ENCODE data around the gene CNIH3.

CNIH3 gene

GRCh38 chr1:224623310-224623714 lies 7.2 kb downstream of the CNIH3 start:
- Histone ChIP-seq H3K9me3 (ENCODE audit: control insufficient read depth, insufficient read depth, low read length) (no peaks in the 10 kb centered on the region), H3K9me2 (replicated peaks; ENCODE audit: control insufficient read depth, low read length) (no peaks in the 10 kb centered on the region), H3K27ac (ENCODE audit: low read depth, low read length) (no peak overlapping the region), H3K4me1 (ENCODE audit: control insufficient read depth, low read length) (peaks cover 11% of the 10 kb centered on the region), H3K79me2 (ENCODE audit: control insufficient read depth, low read length) (no peaks in the 10 kb centered on the region), H4K20me1 (ENCODE audit: control insufficient read depth, insufficient read depth, low read depth, low read length) (no peaks in the 10 kb centered on the region), H3K4me2 (ENCODE audit: low read length) (no peak overlapping the region), H3F3A (ENCODE audit: control insufficient read depth, insufficient read depth) (no peaks in the 10 kb centered on the region), H3K36me3 (ENCODE audit: control insufficient read depth, low read length) (no peaks in the 10 kb centered on the region), H3K4me3 (ENCODE audit: low read length) (no peak overlapping the region), H3K27me3 (ENCODE audit: control insufficient read depth, low read length) (no peaks in the 10 kb centered on the region)
- TF ChIP-seq EZH2phosphoT487 (IDR thresholded peaks at IDR 0.05; ENCODE audit: borderline replicate concordance, low read length): no peak
- TF ChIP-seq CTCF (IDR thresholded peaks at IDR 0.05; ENCODE audit: low read depth, low read length, poor library complexity, severe bottlenecking): no peak

GRCh38 chr1:224623743-224624333 lies 7.7 kb downstream of the CNIH3 start:
- no peaks in the 10 kb centered on the region for H3K27me3 ChIP-seq (ENCODE audit: control insufficient read depth, low read length)
- no peak overlapping the region for H3K27ac ChIP-seq (ENCODE audit: low read depth, low read length)
- no peaks in the 10 kb centered on the region for H3K9me3 ChIP-seq (ENCODE audit: control insufficient read depth, insufficient read depth, low read length)
- no peaks in the 10 kb centered on the region for H4K20me1 ChIP-seq (ENCODE audit: control insufficient read depth, insufficient read depth, low read depth, low read length)
- peak overlapping the region; percentile 14; the same call in 1 of the 2 replicates for H3K4me2 ChIP-seq (ENCODE audit: low read length)
- H3K36me3 ChIP-seq (ENCODE audit: control insufficient read depth, low read length): no peaks in the 10 kb centered on the region
- H3K79me2 ChIP-seq (ENCODE audit: control insufficient read depth, low read length): no peaks in the 10 kb centered on the region
- no peaks in the 10 kb centered on the region for H3F3A ChIP-seq (ENCODE audit: control insufficient read depth, insufficient read depth)
- H3K4me1 ChIP-seq (ENCODE audit: control insufficient read depth, low read length): peaks cover 11% of the 10 kb centered on the region
- no peaks in the 10 kb centered on the region for H3K9me2 ChIP-seq (replicated peaks; ENCODE audit: control insufficient read depth, low read length)
- TF ChIP-seq CTCF (IDR thresholded peaks at IDR 0.05; ENCODE audit: low read depth, low read length, poor library complexity, severe bottlenecking) (no peak), EZH2phosphoT487 (IDR thresholded peaks at IDR 0.05; ENCODE audit: borderline replicate concordance, low read length) (no peak)
- H3K4me3 ChIP-seq (ENCODE audit: low read length): no peak overlapping the region

- H3K9me3 ChIP-seq (ENCODE audit: control insufficient read depth, insufficient read depth, low read length): no peaks in the 10 kb centered on the region
- H3K9me2 ChIP-seq (replicated peaks; ENCODE audit: control insufficient read depth, low read length): no peaks in the 10 kb centered on the region
- peaks cover 11% of the 10 kb centered on the region for H3K4me1 ChIP-seq (ENCODE audit: control insufficient read depth, low read length)
- H3K79me2 ChIP-seq (ENCODE audit: control insufficient read depth, low read length): no peaks in the 10 kb centered on the region
- H3K4me2 ChIP-seq (ENCODE audit: low read length): peak overlapping the region; percentile 14; the same call in 1 of the 2 replicates
- no peaks in the 10 kb centered on the region for H3F3A ChIP-seq (ENCODE audit: control insufficient read depth, insufficient read depth)
- no peak overlapping the region for H3K27ac ChIP-seq (ENCODE audit: low read depth, low read length)
- TF ChIP-seq CTCF (IDR thresholded peaks at IDR 0.05; ENCODE audit: low read depth, low read length, poor library complexity, severe bottlenecking) (no peak), EZH2phosphoT487 (IDR thresholded peaks at IDR 0.05; ENCODE audit: borderline replicate concordance, low read length) (no peak)
- H3K36me3 ChIP-seq (ENCODE audit: control insufficient read depth, low read length): no peaks in the 10 kb centered on the region
- H3K27me3 ChIP-seq (ENCODE audit: control insufficient read depth, low read length): no peaks in the 10 kb centered on the region
- no peaks in the 10 kb centered on the region for H4K20me1 ChIP-seq (ENCODE audit: control insufficient read depth, insufficient read depth, low read depth, low read length)
- no peak overlapping the region for H3K4me3 ChIP-seq (ENCODE audit: low read length)
Observed at GRCh38 chr1:224624432-224624831, 8.3 kb downstream of the CNIH3 start.
